Karpas-422 (cell line): Measurements from ENCODE around the gene SPRED3. TPM values are rescaled to one million over a fixed set of nuclear protein-coding genes. Genes with fewer than 3 reads are reported as not detected.

ENCODE experiments used
- DNase-seq: peaks from one replicate; pipeline ENCODE4 v3.0.0-alpha.2; 2015
- H2AFZ ChIP-seq: fragments of 200-600 bp; sonication (generic); 2 replicates; pipeline ENCODE4 v1.6.1; 2014; ENCODE audit warnings: antibody characterized with exemption, low read length, mixed read lengths
- H3K27ac ChIP-seq: fragments of 200-600 bp; sonication (generic); 2 replicates; pipeline ENCODE4 v1.5.1; 2014; ENCODE audit warnings: mild to moderate bottlenecking, low read length, moderate library complexity
- H3K27me3 ChIP-seq: fragments of 200-600 bp; sonication (generic); 2 replicates; pipeline ENCODE4 v1.6.1; 2014; ENCODE audit warnings: low read length, mixed read lengths
- H3K36me3 ChIP-seq: fragments of 200-600 bp; sonication (generic); 2 replicates; pipeline ENCODE4 v1.6.1; 2014; ENCODE audit warnings: low read length, mixed read lengths; ENCODE audit not compliant: insufficient read depth
- H3K4me1 ChIP-seq: fragments of 200-600 bp; sonication (generic); 2 replicates; pipeline ENCODE4 v1.6.1; 2014; ENCODE audit warnings: mild to moderate bottlenecking, low read length, mixed read lengths
- H3K4me2 ChIP-seq: fragments of 200-600 bp; sonication (generic); 2 replicates; pipeline ENCODE4 v1.6.1; 2014; ENCODE audit warnings: low read length, low read depth, mild to moderate bottlenecking; ENCODE audit not compliant: poor library complexity, severe bottlenecking
- H3K4me3 ChIP-seq: fragments of 200-600 bp; sonication (generic); 2 replicates; pipeline ENCODE4 v1.5.1; 2014; ENCODE audit warnings: mild to moderate bottlenecking, antibody characterized with exemption, low read length, mixed read lengths
- H3K79me2 ChIP-seq: fragments of 200-600 bp; sonication (generic); 2 replicates; pipeline ENCODE4 v1.6.1; 2014; ENCODE audit warnings: mild to moderate bottlenecking, low read length, mixed read lengths
- H3K9ac ChIP-seq: fragments of 200-600 bp; sonication (generic); 2 replicates; pipeline ENCODE4 v1.6.0; 2014; ENCODE audit warnings: low read length
- H3K9me2 ChIP-seq: fragments of 200-600 bp; sonication (generic), shearing (Covaris generic); replicated peaks from 2 replicates; pipeline ENCODE4 v1.6.0; 2014; ENCODE audit warnings: mild to moderate bottlenecking, low read length, moderate library complexity; ENCODE audit not compliant: insufficient read depth
- H3K9me3 ChIP-seq: fragments of 300-700, 200-600 bp; sonication (generic); 2 replicates; pipeline ENCODE4 v1.6.1; 2014; ENCODE audit warnings: low read length, mixed read lengths
- H4K20me1 ChIP-seq: fragments of 200-600 bp; sonication (generic); 2 replicates; pipeline ENCODE4 v1.6.1; 2014; ENCODE audit warnings: mild to moderate bottlenecking, antibody characterized with exemption, low read length, low read depth; ENCODE audit not compliant: insufficient read depth
- total RNA-seq: library from RNA; depleted of rRNA; stranded (reverse); fragments of >200 nt; shearing (Covaris generic); gene quantifications from 2 replicates; pipeline ENCODE4 v1.2.3, GENCODE V29; 2014; ENCODE audit warnings: low replicate concordance

Gene SPRED3
- total RNA-seq, 1 experiment from 2014 or later, result 0.11 TPM

DNA sequence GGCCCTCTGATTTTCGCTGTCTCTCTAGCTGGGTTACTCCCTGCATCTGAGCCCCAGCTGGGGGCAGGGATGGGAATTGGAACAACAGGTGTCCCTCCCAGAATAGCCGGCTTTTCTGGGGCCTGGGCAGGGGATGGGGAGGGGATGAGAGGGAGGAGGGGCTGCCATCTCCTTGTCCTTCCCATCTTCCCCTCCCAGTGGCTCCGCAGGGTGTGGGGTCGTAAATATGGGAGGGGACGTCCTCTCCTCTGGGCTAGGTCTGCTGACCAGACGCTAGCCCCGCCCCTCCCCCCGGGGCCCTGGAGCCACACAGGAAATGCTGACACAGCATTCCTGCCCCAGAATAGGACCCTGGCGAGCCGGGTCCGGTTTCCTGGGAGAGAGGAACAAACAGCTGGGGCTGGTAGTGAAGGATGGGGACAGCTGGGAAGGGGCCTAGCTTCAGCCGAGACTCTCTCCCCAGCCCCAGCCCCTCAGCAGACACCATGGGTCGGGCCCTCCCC lies 46.1 kb downstream of the SPRED3 start:
- Histone ChIP-seq H3K4me1 (no peaks in the 10 kb centered on the region), H4K20me1 (no peaks in the 10 kb centered on the region), H2AFZ (no peak overlapping the region), H3K4me2 (no peak overlapping the region), H3K79me2 (no peaks in the 10 kb centered on the region), H3K9ac (no peak overlapping the region), H3K9me2 (no peaks in the 10 kb centered on the region), H3K36me3 (no peaks in the 10 kb centered on the region), H3K27ac (no peak overlapping the region), H3K27me3 (no peaks in the 10 kb centered on the region), H3K4me3 (no peak overlapping the region), H3K9me3 (no peaks in the 10 kb centered on the region)
- DNase-seq, result no peak

DNA sequence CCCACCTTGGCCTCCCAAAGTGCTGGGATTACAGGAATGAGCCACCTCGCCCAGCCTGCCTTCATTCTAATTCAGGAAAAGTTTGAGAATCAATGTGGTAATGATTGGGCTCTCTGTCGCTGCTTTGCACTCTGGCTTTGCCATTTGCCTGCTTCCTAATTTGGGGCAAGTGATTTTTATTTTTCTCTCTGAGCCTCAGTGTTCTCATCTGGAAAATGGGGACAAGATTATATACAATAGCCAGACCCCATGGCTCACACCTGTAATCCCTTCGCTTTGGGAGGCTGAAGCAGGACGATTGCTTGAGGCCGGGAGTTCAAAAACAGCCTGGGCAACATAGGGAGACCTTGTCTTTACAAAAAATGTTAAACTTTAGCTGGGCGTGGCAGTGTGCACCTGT lies 48.8 kb downstream of the SPRED3 start:
- H4K20me1 ChIP-seq, result no peaks in the 10 kb centered on the region
- H3K27ac ChIP-seq, result no peak overlapping the region
- H3K79me2 ChIP-seq, result no peaks in the 10 kb centered on the region
- H3K9ac ChIP-seq, result no peak overlapping the region
- no peak overlapping the region for H3K4me3 ChIP-seq
- no peak overlapping the region for H3K4me2 ChIP-seq
- H2AFZ ChIP-seq, result no peak overlapping the region
- no peak for DNase-seq
- H3K4me1 ChIP-seq, result no peaks in the 10 kb centered on the region
- H3K9me2 ChIP-seq, result no peaks in the 10 kb centered on the region
- H3K27me3 ChIP-seq, result no peaks in the 10 kb centered on the region
- no peaks in the 10 kb centered on the region for H3K9me3 ChIP-seq
- no peaks in the 10 kb centered on the region for H3K36me3 ChIP-seq

- H3K4me1 ChIP-seq, result no peaks in the 10 kb centered on the region
- H3K27me3 ChIP-seq, result no peaks in the 10 kb centered on the region
- no peaks in the 10 kb centered on the region for H3K9me3 ChIP-seq
- H3K27ac ChIP-seq, result no peak overlapping the region
- H3K4me3 ChIP-seq, result no peak overlapping the region
- H4K20me1 ChIP-seq, result no peaks in the 10 kb centered on the region
- H3K36me3 ChIP-seq, result no peaks in the 10 kb centered on the region
- H3K4me2 ChIP-seq, result no peak overlapping the region
- no peak overlapping the region for H3K9ac ChIP-seq
- H3K9me2 ChIP-seq, result no peaks in the 10 kb centered on the region
- DNase-seq, result no peak
- H2AFZ ChIP-seq, result no peak overlapping the region
- H3K79me2 ChIP-seq, result no peaks in the 10 kb centered on the region
Measured at GRCh38 chr19:38437917-38438316, 49.4 kb downstream of the SPRED3 start.

DNA sequence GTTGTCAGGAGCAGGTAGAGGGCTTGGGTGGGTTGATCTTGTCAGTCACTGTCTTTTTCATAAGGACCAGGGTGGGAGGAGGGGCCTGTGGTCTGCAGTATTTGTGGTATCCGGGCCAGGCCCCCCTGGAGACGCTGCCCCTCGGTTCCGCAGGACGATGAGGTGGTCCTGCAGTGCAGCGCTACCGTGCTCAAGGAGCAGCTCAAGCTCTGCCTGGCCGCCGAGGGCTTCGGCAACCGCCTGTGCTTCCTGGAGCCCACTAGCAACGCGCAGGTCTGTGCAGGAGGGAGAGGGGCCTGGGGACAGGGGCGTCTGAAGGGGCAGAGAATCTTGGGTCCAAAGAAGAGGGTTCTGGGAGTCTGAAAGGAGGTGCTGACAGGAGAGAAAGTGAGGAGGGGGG lies 52.1 kb downstream of the SPRED3 start:
- no peaks in the 10 kb centered on the region for H4K20me1 ChIP-seq
- no peak overlapping the region for H2AFZ ChIP-seq
- H3K4me1 ChIP-seq, result no peaks in the 10 kb centered on the region
- H3K4me2 ChIP-seq, result no peak overlapping the region
- no peak overlapping the region for H3K9ac ChIP-seq
- no peak for DNase-seq
- no peak overlapping the region for H3K27ac ChIP-seq
- no peaks in the 10 kb centered on the region for H3K9me3 ChIP-seq
- H3K36me3 ChIP-seq, result no peaks in the 10 kb centered on the region
- no peak overlapping the region for H3K4me3 ChIP-seq
- H3K27me3 ChIP-seq, result no peaks in the 10 kb centered on the region
- H3K9me2 ChIP-seq, result no peaks in the 10 kb centered on the region
- no peaks in the 10 kb centered on the region for H3K79me2 ChIP-seq

GRCh38 chr19:38441657-38442348 lies 53.3 kb downstream of the SPRED3 start:
- DNase-seq, result peak; percentile 65
- H3K9ac ChIP-seq, result no peak overlapping the region
- H3K36me3 ChIP-seq, result no peaks in the 10 kb centered on the region
- H3K9me2 ChIP-seq, result no peaks in the 10 kb centered on the region
- H3K4me1 ChIP-seq, result no peaks in the 10 kb centered on the region
- no peaks in the 10 kb centered on the region for H3K79me2 ChIP-seq
- no peaks in the 10 kb centered on the region for H3K9me3 ChIP-seq
- H4K20me1 ChIP-seq, result no peaks in the 10 kb centered on the region
- no peaks in the 10 kb centered on the region for H3K27me3 ChIP-seq
- H2AFZ ChIP-seq, result no peak overlapping the region
- H3K27ac ChIP-seq, result no peak overlapping the region
- H3K4me3 ChIP-seq, result no peak overlapping the region
- no peak overlapping the region for H3K4me2 ChIP-seq

DNA sequence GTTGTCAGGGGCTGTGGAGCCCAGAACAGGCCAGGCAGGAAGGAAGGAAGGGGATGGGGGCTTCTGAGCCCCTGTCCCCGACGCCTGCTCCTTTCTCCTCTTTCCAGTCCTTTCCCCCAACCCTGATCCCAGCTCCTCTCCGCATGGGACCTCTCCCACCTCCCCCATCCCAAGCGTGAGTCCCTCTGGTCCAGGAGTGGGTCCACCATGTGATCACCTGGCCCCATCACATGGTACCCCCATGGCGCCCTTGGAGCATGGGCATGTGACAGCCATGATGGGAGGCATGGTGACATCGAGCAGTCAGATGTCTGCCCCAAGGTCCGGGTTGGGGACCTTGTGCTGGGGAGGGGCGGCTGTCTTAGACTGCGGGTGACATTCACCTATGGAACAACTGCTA lies 54.2 kb downstream of the SPRED3 start:
- H3K4me2 ChIP-seq, result no peak overlapping the region
- H3K4me3 ChIP-seq, result no peak overlapping the region
- no peak for DNase-seq
- H2AFZ ChIP-seq, result no peak overlapping the region
- no peaks in the 10 kb centered on the region for H3K79me2 ChIP-seq
- H3K9me3 ChIP-seq, result no peaks in the 10 kb centered on the region
- H3K4me1 ChIP-seq, result no peaks in the 10 kb centered on the region
- H3K9ac ChIP-seq, result no peak overlapping the region
- H3K27me3 ChIP-seq, result no peaks in the 10 kb centered on the region
- H3K27ac ChIP-seq, result no peak overlapping the region
- H3K9me2 ChIP-seq, result no peaks in the 10 kb centered on the region
- no peaks in the 10 kb centered on the region for H3K36me3 ChIP-seq
- no peaks in the 10 kb centered on the region for H4K20me1 ChIP-seq

- Histone ChIP-seq H3K4me1 (no peaks in the 10 kb centered on the region), H3K9me3 (no peaks in the 10 kb centered on the region), H3K4me3 (no peak overlapping the region), H3K27me3 (no peaks in the 10 kb centered on the region), H3K9me2 (no peaks in the 10 kb centered on the region), H3K4me2 (no peak overlapping the region), H2AFZ (no peak overlapping the region), H3K36me3 (no peaks in the 10 kb centered on the region), H3K79me2 (no peaks in the 10 kb centered on the region), H3K27ac (no peak overlapping the region), H3K9ac (no peak overlapping the region), H4K20me1 (no peaks in the 10 kb centered on the region)
- no peak for DNase-seq
Measured at GRCh38 chr19:38443458-38443999, 55.0 kb downstream of the SPRED3 start.

- no peak for DNase-seq
- no peaks in the 10 kb centered on the region for H4K20me1 ChIP-seq
- no peaks in the 10 kb centered on the region for H3K79me2 ChIP-seq
- H3K4me1 ChIP-seq, result no peaks in the 10 kb centered on the region
- H3K9ac ChIP-seq, result no peak overlapping the region
- H3K9me2 ChIP-seq, result no peaks in the 10 kb centered on the region
- H3K27me3 ChIP-seq, result no peaks in the 10 kb centered on the region
- H3K9me3 ChIP-seq, result no peaks in the 10 kb centered on the region
- H3K36me3 ChIP-seq, result no peaks in the 10 kb centered on the region
- no peak overlapping the region for H3K4me3 ChIP-seq
- no peak overlapping the region for H2AFZ ChIP-seq
- no peak overlapping the region for H3K27ac ChIP-seq
- no peak overlapping the region for H3K4me2 ChIP-seq
Measured at GRCh38 chr19:38444026-38444425, 55.5 kb downstream of the SPRED3 start.
